ENCODE results near the gene VPS72. TPM values are rescaled to one million over a fixed set of nuclear protein-coding genes. Genes with fewer than 3 reads are reported as not detected.

Gene VPS72
- total RNA-seq, 6 experiments from 2014 or later: 10.0 to 19.2 (median 14.7) TPM

DNA sequence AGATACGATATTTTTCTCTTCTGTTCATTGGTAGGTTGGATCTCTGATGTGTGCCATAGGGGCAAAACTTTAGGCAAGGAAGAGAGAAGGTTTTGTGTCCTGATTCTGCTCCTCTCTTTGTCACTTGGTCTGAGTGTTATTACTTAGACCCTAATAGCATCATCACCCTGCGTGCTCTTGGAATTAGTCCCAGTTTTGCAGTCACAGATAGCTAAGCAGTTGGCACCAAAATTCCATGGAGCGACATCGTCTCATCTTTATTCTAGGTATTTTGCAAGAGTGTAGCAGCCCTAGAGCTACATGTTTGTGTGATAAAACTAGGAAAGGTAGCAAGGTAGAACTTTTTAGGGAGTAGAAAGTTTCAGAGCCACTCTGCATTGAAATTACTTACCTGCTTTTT lies 32.1 kb upstream of the VPS72 start:
- no peak for TF ChIP-seq POLR2A (IDR thresholded peaks at IDR 0.05)
- TF ChIP-seq, protein P1, sequence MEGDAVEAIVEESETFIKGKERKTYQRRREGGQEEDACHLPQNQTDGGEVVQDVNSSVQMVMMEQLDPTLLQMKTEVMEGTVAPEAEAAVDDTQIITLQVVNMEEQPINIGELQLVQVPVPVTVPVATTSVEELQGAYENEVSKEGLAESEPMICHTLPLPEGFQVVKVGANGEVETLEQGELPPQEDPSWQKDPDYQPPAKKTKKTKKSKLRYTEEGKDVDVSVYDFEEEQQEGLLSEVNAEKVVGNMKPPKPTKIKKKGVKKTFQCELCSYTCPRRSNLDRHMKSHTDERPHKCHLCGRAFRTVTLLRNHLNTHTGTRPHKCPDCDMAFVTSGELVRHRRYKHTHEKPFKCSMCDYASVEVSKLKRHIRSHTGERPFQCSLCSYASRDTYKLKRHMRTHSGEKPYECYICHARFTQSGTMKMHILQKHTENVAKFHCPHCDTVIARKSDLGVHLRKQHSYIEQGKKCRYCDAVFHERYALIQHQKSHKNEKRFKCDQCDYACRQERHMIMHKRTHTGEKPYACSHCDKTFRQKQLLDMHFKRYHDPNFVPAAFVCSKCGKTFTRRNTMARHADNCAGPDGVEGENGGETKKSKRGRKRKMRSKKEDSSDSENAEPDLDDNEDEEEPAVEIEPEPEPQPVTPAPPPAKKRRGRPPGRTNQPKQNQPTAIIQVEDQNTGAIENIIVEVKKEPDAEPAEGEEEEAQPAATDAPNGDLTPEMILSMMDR (IDR thresholded peaks at IDR 0.05): no peak
- peak in 2 of 4 donors; percentile 25 to 62 for ATAC-seq
- DNase-seq: no peak
- WGBS (ENCODE audit: insufficient coverage, low coverage, low lambda C conversion rate, missing lambda C conversion rate): 43% methylated on average over 4 of the region's 4 CpGs
- H3K9me3 ChIP-seq: no peaks in the 10 kb centered on the region
- intact Hi-C loops (cut with DNase I): no loop called here
- H3K27me3 ChIP-seq: no peaks in the 10 kb centered on the region
- peaks cover 0 to 10% (median 4%) of the 10 kb centered on the region in 4 donors for H3K36me3 ChIP-seq
- no peaks in the 10 kb centered on the region for H3K4me1 ChIP-seq
- H3K27ac ChIP-seq: no peak overlapping the region
- no peak overlapping the region for H3K4me3 ChIP-seq

DNA sequence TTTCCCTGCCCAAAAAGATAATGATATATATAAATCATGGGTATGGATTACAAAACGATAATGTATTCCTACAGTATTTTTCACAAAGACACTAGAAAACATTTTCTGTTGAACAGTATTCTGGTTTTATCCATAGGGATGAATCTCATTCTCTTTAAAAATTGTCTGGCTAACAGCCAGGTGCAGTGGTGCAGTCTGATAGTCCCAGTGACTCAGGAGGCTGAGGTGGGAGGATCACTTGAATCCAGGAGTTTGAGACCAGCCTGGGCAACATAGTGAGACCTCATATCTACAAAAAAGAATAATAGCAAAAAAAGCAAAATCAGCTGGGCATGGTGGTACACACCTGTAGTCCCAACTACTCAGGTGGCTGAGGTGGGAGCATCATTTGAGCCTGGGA lies 31.6 kb upstream of the VPS72 start:
- H3K27ac ChIP-seq: no peak overlapping the region
- H3K4me1 ChIP-seq: no peaks in the 10 kb centered on the region
- H3K4me3 ChIP-seq: no peak overlapping the region
- H3K27me3 ChIP-seq: no peaks in the 10 kb centered on the region
- ATAC-seq (no peak), DNase-seq (no peak)
- no peak for TF ChIP-seq POLR2A (IDR thresholded peaks at IDR 0.05)
- TF ChIP-seq, protein P1 (IDR thresholded peaks at IDR 0.05): no peak
- H3K36me3 ChIP-seq: peaks cover 0 to 6% (median 2%) of the 10 kb centered on the region in 4 donors
- intact Hi-C loops (cut with DNase I): no loop called here
- no peaks in the 10 kb centered on the region for H3K9me3 ChIP-seq
- 88% methylated on average over 1 of the region's 1 CpG for WGBS (ENCODE audit: insufficient coverage, low coverage, low lambda C conversion rate, missing lambda C conversion rate)

DNA sequence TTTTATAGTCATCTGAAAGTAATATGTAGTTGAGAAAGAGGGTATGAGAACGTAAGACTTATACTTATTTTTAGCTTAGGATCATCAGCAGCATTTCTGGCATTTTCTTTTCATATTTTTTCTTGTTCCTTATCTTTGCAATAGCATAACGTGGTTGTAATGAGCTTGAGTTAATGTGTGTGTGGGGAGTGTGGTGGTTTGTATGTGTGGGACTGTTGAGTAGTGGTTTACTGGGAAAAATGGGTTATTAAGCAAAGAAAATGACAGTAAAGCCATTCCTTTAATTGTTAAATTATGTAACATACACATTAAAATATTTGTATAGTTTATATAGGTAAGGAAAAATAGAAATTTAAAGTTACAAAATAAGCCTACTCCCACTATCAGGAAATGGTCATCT lies 23.6 kb upstream of the VPS72 start:
- 41% methylated on average over 2 of the region's 2 CpGs for WGBS (ENCODE audit: insufficient coverage, low coverage, low lambda C conversion rate, missing lambda C conversion rate)
- intact Hi-C loops (cut with DNase I): no loop called here

DNA sequence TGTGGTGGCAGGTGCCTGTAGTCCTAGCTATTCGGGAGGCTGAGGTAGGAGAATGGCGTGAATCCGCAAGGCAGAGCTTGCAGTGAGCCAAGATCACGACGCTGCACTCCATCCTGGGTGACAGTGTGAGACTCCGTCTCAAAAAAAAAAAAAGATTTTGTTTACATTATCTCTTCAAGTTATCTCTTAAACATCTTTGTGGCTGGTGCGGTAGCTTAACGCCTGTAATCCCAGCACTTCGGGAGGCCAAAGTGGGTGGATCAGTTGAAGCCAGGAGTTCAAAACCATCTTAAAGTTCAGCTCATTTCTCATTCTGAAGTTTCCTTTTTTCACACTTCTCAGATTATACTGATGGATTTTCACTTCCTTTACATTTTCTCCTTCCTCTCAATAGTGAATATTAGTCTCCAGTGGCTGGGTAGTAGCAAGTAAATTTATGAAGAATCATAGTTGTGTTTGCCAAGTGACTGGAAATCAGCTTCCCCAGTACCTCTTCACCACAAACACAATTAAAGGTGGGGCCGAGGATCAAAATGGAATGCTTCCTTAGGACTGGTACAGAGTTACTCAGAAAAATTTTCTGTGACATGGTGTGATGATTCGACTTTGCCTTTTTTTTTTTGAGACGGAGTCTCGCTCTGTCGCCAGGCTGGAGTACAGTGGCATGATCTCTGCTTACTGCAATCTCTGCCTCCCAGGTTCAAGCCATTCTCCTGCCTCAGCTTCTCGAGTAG lies 22.1 kb upstream of the VPS72 start:
- intact Hi-C loops (cut with DNase I): no loop called here
- Histone ChIP-seq H3K27me3 (no peaks in the 10 kb centered on the region), H3K4me1 (peaks cover 0 to 2% (median 0%) of the 10 kb centered on the region in 4 donors), H3K9me3 (no peaks in the 10 kb centered on the region), H3K27ac (no peak overlapping the region), H3K36me3 (peaks cover 0 to 23% (median 4%) of the 10 kb centered on the region in 4 donors), H3K4me3 (no peak overlapping the region)
- ATAC-seq: no peak
- 84% methylated on average over 14 of the region's 15 CpGs for WGBS (ENCODE audit: insufficient coverage, low coverage, low lambda C conversion rate, missing lambda C conversion rate)
- no peak for TF ChIP-seq POLR2A (IDR thresholded peaks at IDR 0.05)
- TF ChIP-seq, protein P1 (IDR thresholded peaks at IDR 0.05): no peak
- DNase-seq: no peak

More for the DNA sequence above, 23.6 kb upstream of the VPS72 start:
- Histone ChIP-seq H3K27me3 (no peaks in the 10 kb centered on the region), H3K27ac (no peak overlapping the region), H3K9me3 (no peaks in the 10 kb centered on the region), H3K36me3 (peaks cover 0 to 13% (median 0%) of the 10 kb centered on the region in 4 donors), H3K4me1 (peaks cover 0 to 2% (median 0%) of the 10 kb centered on the region in 4 donors), H3K4me3 (no peak overlapping the region)
- ATAC-seq (no peak), DNase-seq (no peak)
- TF ChIP-seq, protein P1 (IDR thresholded peaks at IDR 0.05): no peak
- no peak for TF ChIP-seq POLR2A (IDR thresholded peaks at IDR 0.05)
